Muscle layer of duodenum (tissue), 2 donors: ENCODE results near the gene COL15A1.

Source experiments
- H3K27ac ChIP-seq: one replicate; pipeline ENCODE4 v1.7.0; 2013; ENCODE audit warnings: mild to moderate bottlenecking, low read length
- H3K27me3 ChIP-seq: one replicate; pipeline ENCODE4 v1.7.0; 2013; ENCODE audit warnings: low read depth, mild to moderate bottlenecking, control low read depth, low read length
- H3K36me3 ChIP-seq, 2 donors: one replicate each; pipeline ENCODE4 v1.7.0; 2013; ENCODE audit warnings: low read length in 2 of 2, control low read depth in 1 of 2, mild to moderate bottlenecking in 1 of 2; ENCODE audit not compliant: insufficient read depth in 2 of 2, control insufficient read depth in 1 of 2
- H3K4me1 ChIP-seq, 2 donors: one replicate each; pipeline ENCODE4 v1.7.0; 2013; ENCODE audit warnings: low read length in 2 of 2, mild to moderate bottlenecking in 2 of 2, control low read depth in 1 of 2, moderate library complexity in 1 of 2; ENCODE audit not compliant: insufficient read depth in 2 of 2, control insufficient read depth in 1 of 2
- H3K4me3 ChIP-seq, 2 donors: one replicate each; pipeline ENCODE4 v1.7.0; 2013; ENCODE audit warnings: low read length in 2 of 2, low read depth in 1 of 2, mild to moderate bottlenecking in 1 of 2
- H3K9me3 ChIP-seq, 2 donors: one replicate each; pipeline ENCODE4 v1.7.0; 2013; ENCODE audit warnings: low read length in 2 of 2, control low read depth in 1 of 2, mild to moderate bottlenecking in 1 of 2; ENCODE audit not compliant: control insufficient read depth in 1 of 2
- donor health status: healthy.

Gene COL15A1

DNA sequence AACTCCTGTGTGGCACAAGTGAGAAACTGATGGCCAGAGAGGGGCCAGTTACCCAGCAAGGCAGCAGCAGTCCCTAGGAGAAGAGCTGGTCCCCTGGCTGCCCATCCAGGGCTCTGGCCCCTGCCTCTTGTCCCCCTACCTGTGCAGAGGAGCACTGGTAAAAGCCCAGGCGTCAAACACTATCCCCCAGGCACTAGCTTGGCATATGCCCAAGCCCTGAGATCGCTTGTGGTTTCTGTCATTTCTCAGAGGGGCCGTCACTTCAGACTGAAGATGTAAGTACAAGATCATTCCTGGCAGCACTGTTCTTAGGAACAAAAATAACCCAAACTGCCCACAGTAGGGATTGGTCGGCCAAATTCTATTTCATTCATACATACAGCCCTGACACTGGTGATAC is 53.9 kb downstream of the COL15A1 start:
- H3K27me3 ChIP-seq, result no peaks in the 10 kb centered on the region
- H3K4me1 ChIP-seq, result peaks cover 17 to 54% of the 10 kb centered on the region in 2 donors
- H3K27ac ChIP-seq, result peak overlapping the region; percentile 69
- H3K9me3 ChIP-seq, result no peaks in the 10 kb centered on the region
- peaks cover 7 to 8% of the 10 kb centered on the region in 2 donors for H3K36me3 ChIP-seq
- H3K4me3 ChIP-seq, result no peak overlapping the region

DNA sequence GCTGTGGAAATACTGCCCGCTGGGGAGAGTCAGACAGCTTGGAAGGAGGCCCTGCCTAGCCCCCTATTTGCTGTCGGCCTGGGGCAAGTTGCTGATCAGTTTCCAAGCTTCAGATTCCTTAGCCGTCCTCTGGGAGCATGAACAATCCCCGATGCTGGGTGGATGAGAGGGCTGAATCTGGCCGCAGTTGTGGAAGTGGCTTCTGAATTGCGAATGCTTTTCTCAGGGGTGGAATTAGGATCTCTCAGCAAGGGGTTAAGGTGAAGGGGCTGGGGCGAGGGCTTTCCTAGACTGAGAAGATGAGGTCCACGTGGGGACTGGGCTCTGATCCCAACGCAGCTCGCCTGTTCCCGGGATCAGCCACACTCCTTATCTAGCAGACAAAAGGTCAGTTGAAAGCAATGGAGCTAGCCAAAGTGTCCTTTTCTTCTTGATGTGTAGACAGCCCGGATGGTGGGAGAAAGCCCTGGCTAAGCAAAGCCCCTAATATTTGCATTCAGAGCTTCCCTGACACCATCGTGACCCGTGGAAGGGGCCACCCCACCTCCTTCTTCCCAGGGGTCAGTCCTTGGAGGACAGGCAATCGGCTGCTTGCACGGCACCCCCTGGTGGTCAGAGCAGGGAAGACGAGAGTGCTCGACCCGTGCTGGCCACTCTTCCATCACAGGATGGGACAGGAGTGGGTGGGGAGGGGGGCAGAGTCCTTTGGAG is 54.9 kb downstream of the COL15A1 start:
- H3K27ac ChIP-seq, result peak overlapping the region; percentile 69
- H3K4me3 ChIP-seq, result no peak overlapping the region
- H3K4me1 ChIP-seq, result peaks cover 10 to 46% of the 10 kb centered on the region in 2 donors
- no peaks in the 10 kb centered on the region for H3K9me3 ChIP-seq
- peaks cover 7 to 8% of the 10 kb centered on the region in 2 donors for H3K36me3 ChIP-seq
- H3K27me3 ChIP-seq, result no peaks in the 10 kb centered on the region

DNA sequence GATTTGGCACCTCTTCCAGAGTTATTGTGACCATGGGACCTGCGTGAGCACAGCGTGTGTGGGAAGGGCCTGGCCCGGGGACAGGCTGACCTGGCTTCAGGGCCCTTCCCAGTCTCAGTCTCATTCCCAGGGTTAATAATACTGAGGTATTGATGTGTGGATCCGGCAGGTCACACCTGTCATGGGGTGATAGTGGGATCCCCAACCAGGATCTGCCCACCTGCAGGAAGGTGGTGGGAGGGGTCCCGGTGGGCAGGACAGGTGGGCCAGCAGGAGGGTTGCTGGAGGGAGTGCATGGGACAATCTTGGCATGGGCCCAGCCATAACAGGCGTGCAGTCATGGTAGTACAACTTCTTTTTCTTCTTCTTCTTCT is 55.4 kb downstream of the COL15A1 start:
- Histone ChIP-seq H3K4me1 (peaks cover 7 to 41% of the 10 kb centered on the region in 2 donors), H3K27ac (peak overlapping the region; percentile 69), H3K27me3 (no peaks in the 10 kb centered on the region), H3K4me3 (no peak overlapping the region), H3K36me3 (peaks cover 8 to 12% of the 10 kb centered on the region in 2 donors), H3K9me3 (no peaks in the 10 kb centered on the region)

DNA sequence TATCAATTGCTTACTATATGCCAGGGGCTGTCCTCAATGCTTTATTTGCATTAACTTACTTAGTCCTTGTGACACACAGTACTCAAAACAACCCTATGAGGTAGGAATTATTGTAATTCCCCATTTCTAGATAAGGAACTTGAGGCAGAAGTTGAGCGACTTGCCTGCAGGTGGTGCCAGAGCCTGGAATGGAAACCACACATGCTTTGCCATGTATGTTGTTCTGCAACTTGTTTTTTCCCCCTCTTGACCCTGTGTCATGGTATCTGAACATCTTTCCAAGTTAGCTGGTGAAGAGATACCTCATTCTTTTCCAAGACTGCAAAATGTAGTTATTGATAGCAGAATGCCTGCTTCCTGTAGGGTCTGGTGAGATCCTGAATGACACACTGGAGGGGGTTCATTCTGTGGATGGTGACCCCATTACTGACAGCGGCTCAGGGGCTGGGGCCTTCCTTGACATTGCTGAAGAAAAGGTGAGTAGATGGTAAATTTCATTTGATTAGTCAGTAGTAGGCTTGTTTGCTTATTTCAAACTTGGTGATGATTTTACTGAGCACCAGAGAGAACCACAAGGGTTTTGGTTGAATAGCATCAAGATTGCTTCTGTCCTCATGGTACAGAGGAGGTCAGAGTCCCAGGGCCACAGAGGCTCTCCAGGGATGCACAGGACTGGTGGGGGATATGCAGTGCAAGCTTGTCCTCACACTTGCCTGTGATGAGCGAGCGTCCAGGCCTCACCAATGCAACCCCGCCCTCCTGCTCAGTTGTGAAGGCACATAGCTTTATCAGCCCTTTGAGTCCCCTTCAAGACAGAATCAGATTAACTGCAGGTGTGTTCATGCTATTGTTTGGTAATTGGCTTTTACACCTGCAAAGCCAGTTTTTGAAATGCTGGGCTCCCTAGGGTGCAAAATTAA is 57.0 kb downstream of the COL15A1 start:
- Histone ChIP-seq H3K4me3 (no peak overlapping the region), H3K27ac (no peak overlapping the region), H3K36me3 (peaks cover 12 to 21% of the 10 kb centered on the region in 2 donors), H3K4me1 (peaks cover 0 to 25% of the 10 kb centered on the region in 2 donors), H3K27me3 (no peaks in the 10 kb centered on the region), H3K9me3 (no peaks in the 10 kb centered on the region)

DNA sequence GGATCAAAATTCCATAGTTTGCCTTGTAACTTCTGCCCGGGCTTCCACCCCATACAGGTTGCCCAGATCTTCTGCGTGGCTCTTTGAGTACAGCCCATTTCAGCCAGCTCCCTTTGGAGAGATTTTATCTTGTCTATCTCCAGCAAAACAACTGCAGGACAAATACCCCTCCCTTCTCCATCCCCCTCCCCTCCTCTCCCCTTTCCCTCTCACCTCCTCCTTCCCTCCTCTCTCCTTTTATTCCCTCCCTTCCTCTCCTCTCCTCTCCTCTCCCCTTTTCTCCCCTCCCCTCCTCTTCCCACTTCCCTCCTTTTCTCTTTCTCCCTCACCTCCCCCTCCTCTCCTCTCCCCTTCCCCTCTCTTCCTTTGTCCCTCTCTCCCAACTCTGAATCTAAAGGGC is 58.2 kb downstream of the COL15A1 start:
- Histone ChIP-seq H3K36me3 (peaks cover 7 to 29% of the 10 kb centered on the region in 2 donors), H3K4me3 (no peak overlapping the region), H3K9me3 (no peaks in the 10 kb centered on the region), H3K27me3 (no peaks in the 10 kb centered on the region), H3K4me1 (peaks cover 0 to 17% of the 10 kb centered on the region in 2 donors), H3K27ac (no peak overlapping the region)

DNA sequence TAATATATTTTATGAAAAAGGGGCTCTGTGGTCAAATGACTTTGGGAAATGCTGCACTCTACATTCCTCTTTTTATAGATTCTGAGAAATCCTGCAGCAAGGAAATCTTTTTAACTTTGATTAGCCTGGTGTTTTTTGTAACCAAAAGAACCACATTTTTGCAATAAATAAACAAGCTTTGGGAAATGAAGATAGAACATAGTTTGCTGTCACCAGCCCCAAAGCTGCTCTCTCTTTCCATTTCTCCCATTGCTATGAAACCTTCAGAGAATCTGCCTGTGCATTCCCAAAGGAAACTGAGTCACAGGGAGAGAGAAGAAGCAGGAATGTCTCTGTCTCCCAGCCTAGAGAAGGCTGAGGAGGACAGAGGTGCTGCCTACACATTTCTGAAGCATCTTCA is 59.0 kb downstream of the COL15A1 start:
- Histone ChIP-seq H3K27ac (no peak overlapping the region), H3K27me3 (no peaks in the 10 kb centered on the region), H3K36me3 (peaks cover 7 to 30% of the 10 kb centered on the region in 2 donors), H3K4me3 (no peak overlapping the region), H3K4me1 (peaks cover 0 to 17% of the 10 kb centered on the region in 2 donors), H3K9me3 (no peaks in the 10 kb centered on the region)

DNA sequence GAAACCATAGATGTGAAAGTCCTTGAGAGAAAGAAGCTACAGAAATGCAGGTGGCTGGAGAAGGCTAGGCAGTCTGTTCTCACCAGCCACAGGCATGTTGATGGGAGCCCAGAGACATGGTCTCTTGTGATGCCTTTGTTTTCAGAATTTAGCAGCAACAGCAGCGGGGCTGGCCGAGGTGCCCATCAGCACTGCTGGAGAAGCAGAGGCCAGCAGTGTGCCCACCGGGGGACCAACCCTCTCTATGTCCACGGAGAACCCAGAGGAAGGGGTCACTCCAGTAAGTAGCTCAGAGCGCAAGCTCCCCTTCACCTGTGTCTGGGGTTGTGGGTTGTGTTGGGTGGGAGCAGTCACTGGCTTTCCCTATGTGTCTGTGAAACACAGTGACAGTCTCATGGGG is 59.6 kb downstream of the COL15A1 start:
- Histone ChIP-seq H3K27ac (no peak overlapping the region), H3K4me3 (no peak overlapping the region), H3K9me3 (no peaks in the 10 kb centered on the region), H3K36me3 (peaks cover 7 to 30% of the 10 kb centered on the region in 2 donors), H3K27me3 (no peaks in the 10 kb centered on the region), H3K4me1 (peaks cover 0 to 15% of the 10 kb centered on the region in 2 donors)

DNA sequence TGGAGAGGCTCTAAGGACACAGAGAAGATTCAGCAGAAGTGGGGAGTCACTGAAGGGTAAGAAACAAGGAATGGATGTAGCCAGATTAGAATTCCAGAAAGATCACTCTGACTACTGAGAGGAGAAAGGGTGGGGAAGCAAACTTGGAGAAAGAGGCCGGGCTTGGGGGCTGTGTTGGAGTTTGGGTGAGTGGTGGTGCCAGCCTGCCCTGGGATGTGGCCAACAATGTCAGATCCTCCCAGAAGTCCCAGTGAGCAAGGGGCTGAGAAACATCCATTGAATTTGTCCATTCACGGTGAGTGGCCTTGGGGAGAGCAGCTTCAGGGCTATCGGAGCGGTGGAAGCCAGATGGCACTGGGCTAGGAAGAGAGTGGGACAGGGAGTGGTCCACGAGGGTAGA is 60.4 kb downstream of the COL15A1 start:
- H3K27ac ChIP-seq, result no peak overlapping the region
- no peaks in the 10 kb centered on the region for H3K9me3 ChIP-seq
- H3K27me3 ChIP-seq, result no peaks in the 10 kb centered on the region
- H3K4me1 ChIP-seq, result peaks cover 0 to 7% of the 10 kb centered on the region in 2 donors
- H3K36me3 ChIP-seq, result peaks cover 7 to 30% of the 10 kb centered on the region in 2 donors
- H3K4me3 ChIP-seq, result no peak overlapping the region

DNA sequence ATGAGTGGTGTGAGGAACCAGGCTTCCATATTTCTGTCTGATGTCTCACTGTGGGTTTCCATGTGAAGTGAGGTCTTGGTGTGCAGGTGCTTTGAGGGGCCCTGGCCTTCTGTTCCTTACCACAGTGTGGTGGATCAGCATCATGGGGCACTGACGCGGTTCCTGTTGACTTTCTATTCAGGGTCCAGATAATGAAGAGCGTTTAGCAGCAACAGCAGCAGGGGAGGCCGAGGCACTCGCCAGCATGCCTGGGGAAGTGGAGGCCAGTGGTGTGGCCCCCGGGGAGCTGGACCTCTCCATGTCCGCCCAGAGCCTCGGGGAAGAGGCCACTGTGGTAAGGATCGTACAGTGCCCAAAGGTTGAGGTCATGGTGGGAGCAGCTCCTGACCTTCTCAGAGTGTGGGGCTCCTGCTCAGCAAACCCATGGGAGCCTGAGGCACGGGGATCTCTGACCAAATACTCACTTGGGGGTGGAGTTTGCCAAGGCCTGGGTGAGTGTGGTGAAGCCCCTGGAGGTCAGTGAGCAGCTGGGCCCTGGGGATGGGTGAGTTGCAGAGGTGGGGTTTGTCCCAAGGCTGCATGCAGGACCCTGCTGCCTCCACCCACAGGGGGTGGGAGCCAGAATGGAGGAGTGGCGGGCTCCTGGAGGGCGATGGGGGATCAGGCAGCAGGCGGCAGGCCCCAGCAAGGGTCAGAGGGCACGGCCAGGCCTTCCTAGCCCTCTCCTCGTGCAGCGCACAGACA is 61.2 kb downstream of the COL15A1 start:
- Histone ChIP-seq H3K4me3 (no peak overlapping the region), H3K9me3 (no peaks in the 10 kb centered on the region), H3K27me3 (no peaks in the 10 kb centered on the region), H3K4me1 (peaks cover 0 to 4% of the 10 kb centered on the region in 2 donors), H3K36me3 (peaks cover 7 to 30% of the 10 kb centered on the region in 2 donors), H3K27ac (no peak overlapping the region)

DNA sequence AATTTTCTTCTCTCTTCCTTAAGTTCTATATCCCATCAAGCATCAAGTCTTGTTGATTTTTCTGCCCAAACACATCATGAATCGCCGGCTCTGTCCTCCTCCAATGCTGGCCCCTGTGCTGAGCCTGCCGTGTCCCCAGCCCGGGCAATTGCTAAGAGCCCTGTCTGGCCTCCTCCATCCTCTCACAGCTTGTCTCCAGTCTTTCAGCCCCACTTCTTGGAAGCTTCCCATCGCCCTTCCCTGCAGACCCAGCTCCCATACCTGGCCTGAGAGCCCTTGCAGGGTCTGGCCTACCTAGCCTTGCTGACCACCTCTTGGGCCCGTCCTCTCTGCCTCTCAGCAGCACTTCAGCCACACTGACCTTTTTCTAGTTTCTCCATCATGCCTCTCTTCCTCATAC is 61.9 kb downstream of the COL15A1 start:
- Histone ChIP-seq H3K36me3 (peaks cover 4 to 27% of the 10 kb centered on the region in 2 donors), H3K27ac (no peak overlapping the region), H3K27me3 (no peaks in the 10 kb centered on the region), H3K9me3 (no peaks in the 10 kb centered on the region), H3K4me3 (no peak overlapping the region), H3K4me1 (peaks cover 0 to 4% of the 10 kb centered on the region in 2 donors)

DNA sequence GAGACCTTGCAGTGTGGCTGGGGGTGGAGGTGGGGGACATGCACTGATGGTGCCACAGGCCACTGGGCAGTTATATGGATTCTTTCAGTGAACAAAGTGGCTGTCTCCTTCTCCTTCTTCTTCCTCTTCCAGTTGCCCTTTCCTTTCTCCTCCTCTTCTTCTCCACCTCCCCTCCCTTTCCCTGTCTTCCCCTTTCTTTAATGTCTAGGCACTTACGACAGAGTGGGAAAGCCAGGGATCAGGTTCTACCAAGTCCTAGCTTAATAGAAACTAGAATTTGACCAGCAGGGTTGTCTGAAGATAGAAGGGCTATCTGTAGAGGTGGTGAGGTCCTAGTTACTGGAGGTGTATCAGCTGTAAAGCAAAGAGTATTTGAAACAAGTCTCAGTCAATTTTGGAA is 62.8 kb downstream of the COL15A1 start:
- Histone ChIP-seq H3K4me3 (no peak overlapping the region), H3K9me3 (no peaks in the 10 kb centered on the region), H3K4me1 (no peaks in the 10 kb centered on the region), H3K27me3 (no peaks in the 10 kb centered on the region), H3K27ac (no peak overlapping the region), H3K36me3 (peaks cover 3 to 23% of the 10 kb centered on the region in 2 donors)
